Spleen (tissue), 7 donors: Measurements from ENCODE around the gene ST6GALNAC3.

Experiments
- CTCF ChIP-seq, 11 experiments: fragments of 200-600 bp in 7 of 11; fragments of 450-650 bp in 4 of 11; sonication (generic) in 4 of 11; IDR thresholded peaks in 8 of 11; conservative IDR thresholded peaks in 3 of 11; 1 replicate in 7 of 11; 2 replicates in 4 of 11; pipeline versions ENCODE4 v1.4.0 to v1.8.0; 2016 to 2021; ENCODE audit warnings: antibody characterized with exemption in 11 of 11, inconsistent platforms in 4 of 11, mild to moderate bottlenecking in 1 of 11
- POLR2A ChIP-seq, 3 donors: fragments of 450-650 bp; IDR thresholded peaks; one replicate each; pipeline ENCODE4 v1.5.1; 2017; ENCODE audit warnings: antibody characterized with exemption in 3 of 3, mild to moderate bottlenecking in 1 of 3
- donor health status: DM: no; HTN: no; CAD: no; lungs with moderate emphysema.
- donor health status: DM: no; HTN: no; CAD: no.
- donor health status: DM: no; HTN: no; CAD: no.

GRCh38 chr1:76491737-76492136, 417.2 kb downstream of the ST6GALNAC3 start:
- TF ChIP-seq POLR2A (IDR thresholded peaks at IDR 0.05) (no peak), CTCF (IDR thresholded peaks at IDR 0.05 in 8 of 11, conservative IDR thresholded peaks at IDR 0.05 in 3 of 11) (no peak)
